HG03457 (cell line): ENCODE data around the gene KYNU.
A peak's percentile ranks its signal among the peaks of the same experiment; 100 is the strongest.
"Not testable (repeated sequence)": the region's sequence is repeated elsewhere in the genome, so short reads cannot be mapped to it uniquely, and the experiment has no call there.

ENCODE experiments used
- ATAC-seq: cut with Tn5 transposase; IDR thresholded peaks from one replicate; pipeline ENCODE4 v1.9.1; 2021; ENCODE audit warnings: moderate number of reproducible peaks; ENCODE audit not compliant: unreplicated experiment

The KYNU gene

GRCh38 chr2:142914507-142915313 lies 37.2 kb downstream of the KYNU start:
- ATAC-seq, result peak; percentile 99

GRCh38 chr2:142915502-142915901 lies 38.0 kb downstream of the KYNU start:
- no peak for ATAC-seq

GRCh38 chr2:142918624-142919023 lies 41.2 kb downstream of the KYNU start:
- no peak for ATAC-seq

GRCh38 chr2:142920571-142920970 lies 43.1 kb downstream of the KYNU start:
- no peak for ATAC-seq

GRCh38 chr2:142926445-142926844 lies 49.0 kb downstream of the KYNU start:
- ATAC-seq, result no peak

GRCh38 chr2:142930835-142931398 lies 53.5 kb downstream of the KYNU start:
- ATAC-seq, result no peak

- no peak for ATAC-seq
These were observed 56.5 kb downstream of the KYNU start for GRCh38 chr2:142933916-142934315.

GRCh38 chr2:142935563-142936089 lies 58.2 kb downstream of the KYNU start:
- ATAC-seq, result no peak

- no peak for ATAC-seq
These were observed 59.2 kb downstream of the KYNU start for GRCh38 chr2:142936629-142937028.

- no peak for ATAC-seq
These were observed 59.9 kb downstream of the KYNU start for GRCh38 chr2:142937347-142937746.

- no peak for ATAC-seq
These were observed 60.8 kb downstream of the KYNU start for GRCh38 chr2:142938240-142938639.

GRCh38 chr2:142940606-142941223 lies 63.3 kb downstream of the KYNU start:
- no peak for ATAC-seq

GRCh38 chr2:142942690-142943089 lies 65.2 kb downstream of the KYNU start:
- no peak for ATAC-seq

GRCh38 chr2:142944264-142944663 lies 66.8 kb downstream of the KYNU start:
- ATAC-seq, result no peak

- ATAC-seq, result no peak
These were observed 67.3 kb downstream of the KYNU start for GRCh38 chr2:142944721-142945120.

- ATAC-seq, result no peak
These were observed 69.5 kb downstream of the KYNU start for GRCh38 chr2:142946941-142947340.

- ATAC-seq, result not testable (repeated sequence)
These were observed 71.3 kb downstream of the KYNU start for GRCh38 chr2:142948723-142949122.

- ATAC-seq, result not testable (repeated sequence)
These were observed 72.9 kb downstream of the KYNU start for GRCh38 chr2:142950323-142950722.

GRCh38 chr2:142951190-142952007 lies 73.9 kb downstream of the KYNU start:
- no peak for ATAC-seq

- ATAC-seq, result no peak
These were observed 74.6 kb downstream of the KYNU start for GRCh38 chr2:142952018-142952417.
